Thoracic aorta (tissue), 2 donors: Measurements from ENCODE around the gene SLC44A1. TPM values are rescaled to one million over a fixed set of nuclear protein-coding genes. Genes with fewer than 3 reads are reported as not detected.

Experiments used
- ATAC-seq: fragments of 150-250 bp; one replicate; pipeline ENCODE4 v1.8.0; 2017; ENCODE audit warnings: low read depth; ENCODE audit not compliant: insufficient number of reproducible peaks, low FRiP score
- DNase-seq: peaks from one replicate; pipeline ENCODE4 v3.0.0-alpha.2; 2020; ENCODE audit warnings: low spot score
- H3K27ac ChIP-seq, 2 donors: fragments of 200-600 bp; sonication (generic); 1 replicate in 1 of 2; 2 replicates in 1 of 2; pipeline ENCODE4 v1.5.1; 2016; ENCODE audit warnings: mild to moderate bottlenecking in 2 of 2, moderate library complexity in 2 of 2
- H3K27me3 ChIP-seq: fragments of 200-600 bp; sonication (generic); replicated peaks from 2 replicates; pipeline ENCODE4 v1.6.0; 2016; ENCODE audit warnings: mild to moderate bottlenecking; ENCODE audit not compliant: insufficient read depth
- H3K36me3 ChIP-seq: fragments of 200-600 bp; sonication (generic); one replicate; pipeline ENCODE4 v1.5.1; 2016
- H3K4me1 ChIP-seq, 2 donors: fragments of 200-600 bp; sonication (generic); 1 replicate in 1 of 2; 2 replicates in 1 of 2; pipeline versions ENCODE4 v1.5.1 to v1.6.0; 2016; ENCODE audit warnings: low read depth in 2 of 2, mild to moderate bottlenecking in 1 of 2; ENCODE audit not compliant: control insufficient read depth in 1 of 2
- H3K4me3 ChIP-seq: fragments of 200-600 bp; sonication (generic); 2 replicates; pipeline ENCODE4 v1.5.1; 2016; ENCODE audit warnings: mild to moderate bottlenecking
- H3K9me3 ChIP-seq: fragments of 200-600 bp; sonication (generic); 2 replicates; pipeline ENCODE4 v1.5.1; 2016
- total RNA-seq, 2 donors: library from RNA; depleted of rRNA; stranded (reverse); fragments of >200 nt; gene quantifications; one replicate each; pipeline versions ENCODE4 v1.1.0 to v1.2.3, GENCODE V29; 2016
- TF ChIP-seq, protein P1 (sequence below): fragments of 200-600 bp; sonication (generic); IDR thresholded peaks from one replicate; pipeline ENCODE4 v1.5.1; 2019; ENCODE audit warnings: antibody characterized with exemption

Gene SLC44A1
- total RNA-seq, 2 donors from 2014 or later = 33.9 to 58.8 TPM

GRCh38 chr9:105483618-105484017 is 239.2 kb downstream of the SLC44A1 start:
- H3K9me3 ChIP-seq = no peaks in the 10 kb centered on the region
- no peaks in the 10 kb centered on the region for H3K4me1 ChIP-seq
- TF ChIP-seq, protein P1, sequence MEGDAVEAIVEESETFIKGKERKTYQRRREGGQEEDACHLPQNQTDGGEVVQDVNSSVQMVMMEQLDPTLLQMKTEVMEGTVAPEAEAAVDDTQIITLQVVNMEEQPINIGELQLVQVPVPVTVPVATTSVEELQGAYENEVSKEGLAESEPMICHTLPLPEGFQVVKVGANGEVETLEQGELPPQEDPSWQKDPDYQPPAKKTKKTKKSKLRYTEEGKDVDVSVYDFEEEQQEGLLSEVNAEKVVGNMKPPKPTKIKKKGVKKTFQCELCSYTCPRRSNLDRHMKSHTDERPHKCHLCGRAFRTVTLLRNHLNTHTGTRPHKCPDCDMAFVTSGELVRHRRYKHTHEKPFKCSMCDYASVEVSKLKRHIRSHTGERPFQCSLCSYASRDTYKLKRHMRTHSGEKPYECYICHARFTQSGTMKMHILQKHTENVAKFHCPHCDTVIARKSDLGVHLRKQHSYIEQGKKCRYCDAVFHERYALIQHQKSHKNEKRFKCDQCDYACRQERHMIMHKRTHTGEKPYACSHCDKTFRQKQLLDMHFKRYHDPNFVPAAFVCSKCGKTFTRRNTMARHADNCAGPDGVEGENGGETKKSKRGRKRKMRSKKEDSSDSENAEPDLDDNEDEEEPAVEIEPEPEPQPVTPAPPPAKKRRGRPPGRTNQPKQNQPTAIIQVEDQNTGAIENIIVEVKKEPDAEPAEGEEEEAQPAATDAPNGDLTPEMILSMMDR = no peak
- no peak for ATAC-seq
- no peak overlapping the region for H3K4me3 ChIP-seq
- no peaks in the 10 kb centered on the region for H3K27me3 ChIP-seq
- H3K36me3 ChIP-seq = no peaks in the 10 kb centered on the region
- no peak for DNase-seq
- no peak overlapping the region for H3K27ac ChIP-seq

- TF ChIP-seq, protein P1 = no peak
- Histone ChIP-seq H3K27ac (no peak overlapping the region), H3K27me3 (no peaks in the 10 kb centered on the region), H3K4me1 (no peaks in the 10 kb centered on the region), H3K4me3 (no peak overlapping the region), H3K36me3 (no peaks in the 10 kb centered on the region), H3K9me3 (no peaks in the 10 kb centered on the region)
- no peak for ATAC-seq
- DNase-seq = no peak
Measured at GRCh38 chr9:105484226-105484625, 239.8 kb downstream of the SLC44A1 start.

GRCh38 chr9:105485131-105485530 is 240.7 kb downstream of the SLC44A1 start:
- ATAC-seq (no peak), DNase-seq (no peak)
- H3K27ac ChIP-seq = no peak overlapping the region
- H3K4me3 ChIP-seq = no peak overlapping the region
- no peaks in the 10 kb centered on the region for H3K4me1 ChIP-seq
- TF ChIP-seq, protein P1 = no peak
- H3K27me3 ChIP-seq = no peaks in the 10 kb centered on the region
- H3K36me3 ChIP-seq = no peaks in the 10 kb centered on the region
- no peaks in the 10 kb centered on the region for H3K9me3 ChIP-seq

Other genes with a start within 250 kb of the SLC44A1 start
- gene FSD1L, start 203.4 kb downstream of the SLC44A1 start, total RNA-seq = 1 to 10 TPM; 3.5 to 5.1 TPM